Measurements from ENCODE around the gene CCDC86. TPM values are rescaled to one million over a fixed set of nuclear protein-coding genes. Genes with fewer than 3 reads are reported as not detected.

The CCDC86 gene
- total and polyA plus RNA-seq, 10 of the 15 experiments (the other 5 are each of a cell fraction or from before 2014, with no cell fraction given): 2.0 to 87.2 (median 38.7) TPM

DNA sequence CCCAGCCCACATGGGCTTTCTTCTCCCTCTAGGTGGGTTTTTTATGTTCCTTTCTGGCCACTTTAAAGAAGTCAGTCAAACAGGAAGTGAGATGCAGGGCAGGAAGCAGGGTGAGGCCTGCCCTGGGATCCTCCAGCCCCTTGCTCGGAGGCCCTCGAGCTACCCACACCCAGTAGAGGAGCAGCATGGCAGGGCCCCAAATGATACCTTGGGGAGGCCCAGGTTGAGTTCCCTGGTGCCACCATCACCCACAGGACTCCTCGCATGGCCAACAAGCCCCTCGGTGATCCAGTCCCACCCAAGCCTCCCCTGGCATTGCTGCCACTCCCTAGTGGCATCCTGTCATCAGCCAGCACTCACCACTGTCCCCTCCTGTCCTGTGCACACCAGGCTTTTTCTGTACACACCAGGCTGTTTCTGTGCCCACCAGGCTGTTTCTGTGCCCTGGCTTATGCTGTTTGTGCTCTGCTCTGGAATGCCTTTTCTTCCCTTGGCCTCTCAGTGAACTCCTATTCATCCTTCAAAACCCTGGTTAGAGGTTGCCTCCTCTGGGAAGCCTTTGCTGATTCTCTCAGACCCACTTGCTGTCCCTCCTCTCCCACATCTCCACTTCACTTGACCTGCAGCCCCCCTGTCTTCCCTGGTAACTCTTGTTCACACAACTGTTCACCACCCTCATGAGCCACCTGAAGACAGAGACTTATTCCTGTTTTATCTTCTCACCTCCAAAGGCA lies 17.0 kb downstream of the CCDC86 start:
- Histone ChIP-seq H3K9ac (ENCODE audit: control insufficient read depth, insufficient read depth, low read length) (no peak overlapping the region), H4K20me1 (ENCODE audit: control insufficient read depth, insufficient read depth) (no peaks in the 10 kb centered on the region), H3K9me3 (replicated peaks; ENCODE audit: control insufficient read depth, insufficient read depth, low read length) (no peaks in the 10 kb centered on the region), H2AFZ (ENCODE audit: control insufficient read depth, low read depth, low read length) (no peak overlapping the region), H3K4me3 (no peak overlapping the region), H3K36me3 (ENCODE audit: control insufficient read depth in 2 of 2, insufficient read depth in 2 of 2, low read length in 1 of 2) (no peaks in the 10 kb centered on the region), H3K27ac (ENCODE audit: control insufficient read depth, insufficient read depth) (no peak overlapping the region), H3K4me2 (ENCODE audit: control insufficient read depth, insufficient read depth) (no peak overlapping the region), H3K79me2 (ENCODE audit: control insufficient read depth, insufficient read depth, low read length) (no peaks in the 10 kb centered on the region), H3K27me3 (replicated peaks in 1 of 2; ENCODE audit: control insufficient read depth in 2 of 2, insufficient read depth in 2 of 2, low read length in 1 of 2) (no peaks in the 10 kb centered on the region), H3K4me1 (ENCODE audit: control insufficient read depth, insufficient read depth, low read length) (0 out of 2 replicates have a peak, but pooled peaks cover 3% of the 10 kb centered on the region)
- BruUV-seq (replicated peaks): no TSS peak
- ATAC-seq: no peak; the same call in 2 of the 3 replicates
- no peak for DNase-seq (ENCODE audit: low read depth, low spot score)
- no peak for FAIRE-seq
- intact Hi-C loops (cut with micrococcal nuclease; ENCODE audit: unreplicated experiment) (no loop called here), in situ Hi-C loops (cut with MboI) (no loop called here)
- CTCF ChIA-PET: no interaction called here
- 33% methylated on average over 3 of the region's 4 CpGs for WGBS (ENCODE audit: insufficient coverage, insufficient replicate concordance, low lambda C conversion rate, missing lambda C conversion rate)
- POLR2A ChIA-PET: no interaction called here
- SMC1A ChIA-PET (ENCODE audit: uncharacterized antibody, unreplicated experiment): no interaction called here
- RAD21 ChIA-PET (ENCODE audit: unreplicated experiment): no interaction called here
- TF ChIP-seq IRF4 (IDR thresholded peaks at IDR 0.05; ENCODE audit: low read depth, low read length): no peak
- peak; percentile 28; the same call in 1 of the 2 replicates for TF ChIP-seq SPI1 (IDR thresholded peaks at IDR 0.05; ENCODE audit: borderline replicate concordance, insufficient read depth, low read depth, low read length)
- TF ChIP-seq NR2F1 (conservative IDR thresholded peaks at IDR 0.05): no peak
- TF ChIP-seq ZNF384 (IDR thresholded peaks at IDR 0.05; ENCODE audit: borderline replicate concordance, low read depth, low read length): no peak
- TF ChIP-seq SMAD5 (IDR thresholded peaks at IDR 0.05; ENCODE audit: low read depth): no peak
- TF ChIP-seq STAT3 (IDR thresholded peaks at IDR 0.05; ENCODE audit: low read depth, low read length): no peak
- TF ChIP-seq CBFB (IDR thresholded peaks at IDR 0.05; ENCODE audit: low read depth): no peak

All from GM12878 (cell line).